H9 (cell line): Measurements from ENCODE around the gene KCNJ10. TPM values are rescaled to one million over a fixed set of nuclear protein-coding genes. Genes with fewer than 3 reads are reported as not detected.

ENCODE experiments used
- DNase-seq: peaks from one replicate; pipeline ENCODE4 v3.0.0-alpha.2; 2017
- H2AFZ ChIP-seq: one replicate; pipeline ENCODE4 v1.6.1; 2013; ENCODE audit warnings: mild to moderate bottlenecking, low read length, control low read depth, moderate library complexity
- H2AK5ac ChIP-seq: 2 replicates; pipeline ENCODE4 v1.6.1; 2013; ENCODE audit warnings: low read length, control low read depth, mixed read lengths; ENCODE audit not compliant: insufficient read length
- H2BK120ac ChIP-seq: one replicate; pipeline ENCODE4 v1.6.1; 2013; ENCODE audit warnings: low read depth, mild to moderate bottlenecking, low read length, control low read depth, inconsistent platforms; ENCODE audit not compliant: poor library complexity, severe bottlenecking
- H2BK12ac ChIP-seq: 2 replicates; pipeline ENCODE4 v1.6.1; 2013; ENCODE audit warnings: low read length, control low read depth, mixed read lengths, low read depth; ENCODE audit not compliant: insufficient read length
- H2BK15ac ChIP-seq: 2 replicates; pipeline ENCODE4 v1.6.1; 2013; ENCODE audit warnings: low read depth, low read length, control low read depth
- H2BK20ac ChIP-seq: one replicate; pipeline ENCODE4 v1.6.1; 2013; ENCODE audit warnings: low read depth, mild to moderate bottlenecking, low read length, control low read depth, inconsistent platforms; ENCODE audit not compliant: poor library complexity, severe bottlenecking
- H2BK5ac ChIP-seq: 2 replicates; pipeline ENCODE4 v1.6.1; 2013; ENCODE audit warnings: low read length, control low read depth, mixed read lengths; ENCODE audit not compliant: insufficient read length
- H3K14ac ChIP-seq: 2 replicates; pipeline ENCODE4 v1.6.1; 2013; ENCODE audit warnings: low read length, control low read depth; ENCODE audit not compliant: insufficient read depth
- H3K18ac ChIP-seq: 2 replicates; pipeline ENCODE4 v1.6.1; 2013; ENCODE audit warnings: low read depth, mild to moderate bottlenecking, mixed read lengths, low read length, control low read depth; ENCODE audit not compliant: insufficient read length
- H3K23ac ChIP-seq: 2 replicates; pipeline ENCODE4 v1.6.1; 2013; ENCODE audit warnings: low read length, control low read depth, mixed read lengths, low read depth; ENCODE audit not compliant: insufficient read length
- H3K23me2 ChIP-seq: 2 replicates; pipeline ENCODE4 v1.6.1; 2013; ENCODE audit warnings: low read depth, mild to moderate bottlenecking, mixed read lengths, low read length, control low read depth; ENCODE audit not compliant: insufficient read length, poor library complexity, severe bottlenecking
- H3K27ac ChIP-seq: 2 replicates; pipeline ENCODE4 v1.5.1; 2013; ENCODE audit warnings: low read length, control low read depth, mixed read lengths, low read depth; ENCODE audit not compliant: insufficient read length
- H3K27me3 ChIP-seq: 2 replicates; pipeline ENCODE4 v1.6.1; 2013; ENCODE audit warnings: low read length, control low read depth, inconsistent platforms; ENCODE audit not compliant: insufficient read depth
- H3K4ac ChIP-seq: 2 replicates; pipeline ENCODE4 v1.6.1; 2013; ENCODE audit warnings: low read depth, mild to moderate bottlenecking, control low read depth, inconsistent platforms, low read length, moderate library complexity
- H3K4me1 ChIP-seq: 2 replicates; pipeline ENCODE4 v1.6.1; 2013; ENCODE audit warnings: low read length, control low read depth, inconsistent platforms; ENCODE audit not compliant: insufficient read depth
- H3K4me2 ChIP-seq: 2 replicates; pipeline ENCODE4 v1.6.1; 2013; ENCODE audit warnings: low read length, control low read depth, mixed read lengths; ENCODE audit not compliant: insufficient read length, insufficient read depth
- H3K56ac ChIP-seq: 2 replicates; pipeline ENCODE4 v1.6.1; 2013; ENCODE audit warnings: low read depth, mild to moderate bottlenecking, mixed read lengths, low read length, control low read depth; ENCODE audit not compliant: insufficient read length
- H3K79me1 ChIP-seq: 2 replicates; pipeline ENCODE4 v1.6.1; 2013; ENCODE audit warnings: low read depth, mild to moderate bottlenecking, moderate library complexity, low read length, control low read depth, inconsistent platforms; ENCODE audit not compliant: insufficient read depth, poor library complexity, severe bottlenecking
- H3K79me2 ChIP-seq: 2 replicates; pipeline ENCODE4 v1.6.1; 2013; ENCODE audit warnings: low read length, control low read depth, inconsistent platforms; ENCODE audit not compliant: insufficient read depth
- H3K9ac ChIP-seq: 2 replicates; pipeline ENCODE4 v1.6.1; 2013; ENCODE audit warnings: low read length, control low read depth, mixed read lengths; ENCODE audit not compliant: insufficient read length; ENCODE audit errors: extremely low read depth
- H3K9me3 ChIP-seq: one replicate; pipeline ENCODE4 v1.6.1; 2013; ENCODE audit warnings: low read depth, low read length, inconsistent platforms; ENCODE audit not compliant: control insufficient read depth
- H3T11ph ChIP-seq: one replicate; pipeline ENCODE4 v1.6.1; 2013; ENCODE audit warnings: mild to moderate bottlenecking, low read length, control low read depth, inconsistent platforms
- H4K20me1 ChIP-seq: one replicate; pipeline ENCODE4 v1.6.1; 2013; ENCODE audit not compliant: control insufficient read depth, insufficient read length, insufficient read depth
- H4K5ac ChIP-seq: 2 replicates; pipeline ENCODE4 v1.6.1; 2013; ENCODE audit warnings: low read depth, mild to moderate bottlenecking, mixed read lengths, low read length, control low read depth; ENCODE audit not compliant: insufficient read length
- H4K8ac ChIP-seq: replicated peaks from 2 replicates; pipeline ENCODE4 v1.6.1; 2013; ENCODE audit warnings: low read length, control low read depth, mixed read lengths, low read depth; ENCODE audit not compliant: insufficient read length
- H4K91ac ChIP-seq: 2 replicates; pipeline ENCODE4 v1.6.1; 2013; ENCODE audit warnings: low read depth, mild to moderate bottlenecking, moderate library complexity, mixed read lengths, low read length, control low read depth; ENCODE audit not compliant: insufficient read length
- H3K27ac Mint-ChIP-seq, 3 experiments: 2 replicates in 2 of 3; 3 replicates in 1 of 3; pipeline ENCODE4 v1.8.0; 2020 to 2021; ENCODE audit warnings: mixed read lengths in 3 of 3, mild to moderate bottlenecking in 1 of 3, moderate library complexity in 1 of 3
- H3K27me3 Mint-ChIP-seq: 2 replicates; pipeline ENCODE4 v1.8.0; 2021; ENCODE audit warnings: low read depth, mild to moderate bottlenecking, moderate library complexity, mixed read lengths
- H3K36me3 Mint-ChIP-seq, 3 experiments: 2 replicates in 2 of 3; 3 replicates in 1 of 3; pipeline ENCODE4 v1.8.0; 2020 to 2021; ENCODE audit warnings: low read depth in 3 of 3, mixed read lengths in 3 of 3; ENCODE audit not compliant: insufficient read depth in 1 of 3
- H3K4me1 Mint-ChIP-seq, 2 experiments: 2 replicates each; pipeline ENCODE4 v1.8.0; 2020; ENCODE audit warnings: mixed read lengths in 2 of 2
- H3K4me3 Mint-ChIP-seq, 2 experiments: 2 replicates in 1 of 2; 3 replicates in 1 of 2; pipeline ENCODE4 v1.8.0; 2020 to 2021; ENCODE audit warnings: mild to moderate bottlenecking in 2 of 2, mixed read lengths in 2 of 2, moderate library complexity in 1 of 2
- H3K9me3 Mint-ChIP-seq, 2 experiments: 2 replicates in 1 of 2; 3 replicates in 1 of 2; pipeline ENCODE4 v1.8.0; 2020; ENCODE audit warnings: mild to moderate bottlenecking in 2 of 2, mixed read lengths in 2 of 2, moderate library complexity in 1 of 2
- WGBS: extraction: QIAGEN DNeasy Blood & Tissue Kit; methylation state at CpG from one replicate; pipeline ENCODE4 v1.1.7; 2013; ENCODE audit warnings: missing lambda C conversion rate, low lambda C conversion rate, mixed read lengths; ENCODE audit not compliant: insufficient read length; ENCODE audit errors: extremely low coverage; 5-methylcytosine and 5-hydroxymethylcytosine counted together
- total RNA-seq: library from RNA; stranded (reverse); gene quantifications from 2 replicates; pipeline ENCODE4 v1.2.1, GENCODE V29; 2021
- TF ChIP-seq, protein P1 (sequence below): fragments of 200-600 bp; sonication (generic); conservative IDR thresholded peaks from 3 replicates; pipeline ENCODE4 v1.8.0; 2021; ENCODE audit warnings: antibody characterized with exemption, mild to moderate bottlenecking

KCNJ10 gene
- total RNA-seq, 1 experiment from 2014 or later = 0.44 TPM

DNA sequence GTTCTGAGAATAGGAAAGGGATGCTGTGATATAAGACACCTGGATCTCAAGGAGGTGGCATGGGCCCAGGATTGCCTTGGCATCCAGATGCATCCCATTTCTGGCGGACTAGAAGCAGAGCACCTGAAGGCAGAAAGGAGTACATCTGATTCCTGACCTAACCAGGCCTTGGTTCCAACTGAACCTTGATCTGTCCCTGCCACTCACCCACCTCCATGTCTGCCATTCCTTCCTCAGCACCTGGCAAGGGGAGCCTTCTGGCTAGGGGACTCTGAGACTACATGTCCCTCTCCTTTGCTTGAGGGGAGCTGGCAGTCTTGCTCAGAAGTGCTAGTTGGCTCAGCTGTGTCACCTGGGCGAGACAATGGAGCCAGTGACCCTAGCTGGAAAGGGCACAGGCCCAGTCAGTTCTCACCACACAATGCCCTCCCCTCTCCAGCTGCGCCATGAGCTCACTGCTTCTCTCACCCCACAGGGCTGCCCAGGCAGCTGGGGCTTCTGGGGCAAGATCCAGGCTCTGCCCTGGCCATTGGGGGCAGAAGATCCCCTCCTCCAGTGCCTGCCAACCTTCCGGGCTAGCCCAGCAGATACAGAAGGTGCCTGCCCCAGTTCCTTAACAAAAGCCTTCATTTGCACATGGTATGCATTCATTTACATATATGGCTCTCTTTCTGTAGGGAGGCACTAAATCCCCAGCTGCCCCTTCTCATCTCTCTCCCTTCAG, 25.6 kb upstream of the KCNJ10 start:
- Histone ChIP-seq H3K27ac (no peak overlapping the region), H2BK12ac (peak overlapping the region; percentile 24), H3K79me2 (peaks cover 3% of the 10 kb centered on the region; the same call in 1 of the 2 replicates), H4K20me1 (no peaks in the 10 kb centered on the region), H3K9ac (no peak overlapping the region), H3K4me1 (peaks cover 19% of the 10 kb centered on the region), H2AFZ (no peak overlapping the region), H2BK5ac (no peak overlapping the region), H3K56ac (no peak overlapping the region), H3K4me2 (peak overlapping the region; percentile 72), H2BK120ac (no peak overlapping the region), H3T11ph (no peak overlapping the region), H4K91ac (no peak overlapping the region), H3K23me2 (peaks cover 12% of the 10 kb centered on the region), H3K27me3 (no peaks in the 10 kb centered on the region), H3K4ac (no peak overlapping the region), H4K5ac (no peak overlapping the region), H2AK5ac (peak overlapping the region; percentile 23), H3K18ac (peak overlapping the region; percentile 66), H2BK15ac (no peak overlapping the region), H3K23ac (no peak overlapping the region), H3K79me1 (no peaks in the 10 kb centered on the region), H4K8ac (no peak overlapping the region), H2BK20ac (no peak overlapping the region), H3K14ac (0 out of 2 replicates have a peak overlapping the region, but pooled peaks have one; percentile 65), H3K9me3 (no peaks in the 10 kb centered on the region)
- H3K9me3 Mint-ChIP-seq = no peaks in the 10 kb centered on the region
- H3K27ac Mint-ChIP-seq = peak overlapping the region; percentile 80 to 93 (median 89)
- peaks cover 10 to 34% (median 31%) of the 10 kb centered on the region in 3 experiments for H3K36me3 Mint-ChIP-seq
- H3K27me3 Mint-ChIP-seq = peaks cover 2% of the 10 kb centered on the region; the same call in 1 of the 2 replicates
- H3K4me3 Mint-ChIP-seq = peak overlapping the region; percentile 27 to 87
- no CpG with 5 or more reads among the region's 4 CpGs for WGBS
- TF ChIP-seq, protein P1, sequence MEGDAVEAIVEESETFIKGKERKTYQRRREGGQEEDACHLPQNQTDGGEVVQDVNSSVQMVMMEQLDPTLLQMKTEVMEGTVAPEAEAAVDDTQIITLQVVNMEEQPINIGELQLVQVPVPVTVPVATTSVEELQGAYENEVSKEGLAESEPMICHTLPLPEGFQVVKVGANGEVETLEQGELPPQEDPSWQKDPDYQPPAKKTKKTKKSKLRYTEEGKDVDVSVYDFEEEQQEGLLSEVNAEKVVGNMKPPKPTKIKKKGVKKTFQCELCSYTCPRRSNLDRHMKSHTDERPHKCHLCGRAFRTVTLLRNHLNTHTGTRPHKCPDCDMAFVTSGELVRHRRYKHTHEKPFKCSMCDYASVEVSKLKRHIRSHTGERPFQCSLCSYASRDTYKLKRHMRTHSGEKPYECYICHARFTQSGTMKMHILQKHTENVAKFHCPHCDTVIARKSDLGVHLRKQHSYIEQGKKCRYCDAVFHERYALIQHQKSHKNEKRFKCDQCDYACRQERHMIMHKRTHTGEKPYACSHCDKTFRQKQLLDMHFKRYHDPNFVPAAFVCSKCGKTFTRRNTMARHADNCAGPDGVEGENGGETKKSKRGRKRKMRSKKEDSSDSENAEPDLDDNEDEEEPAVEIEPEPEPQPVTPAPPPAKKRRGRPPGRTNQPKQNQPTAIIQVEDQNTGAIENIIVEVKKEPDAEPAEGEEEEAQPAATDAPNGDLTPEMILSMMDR = no peak
- H3K4me1 Mint-ChIP-seq = peaks cover 39 to 43% of the 10 kb centered on the region in 2 experiments
- DNase-seq = peak; percentile 86
